ENCODE measurements around the gene DSTN. TPM values are rescaled to one million over a fixed set of nuclear protein-coding genes. Genes with fewer than 3 reads are reported as not detected.

The DSTN gene
- polyA plus RNA-seq, 1 experiment: 295 TPM

DNA sequence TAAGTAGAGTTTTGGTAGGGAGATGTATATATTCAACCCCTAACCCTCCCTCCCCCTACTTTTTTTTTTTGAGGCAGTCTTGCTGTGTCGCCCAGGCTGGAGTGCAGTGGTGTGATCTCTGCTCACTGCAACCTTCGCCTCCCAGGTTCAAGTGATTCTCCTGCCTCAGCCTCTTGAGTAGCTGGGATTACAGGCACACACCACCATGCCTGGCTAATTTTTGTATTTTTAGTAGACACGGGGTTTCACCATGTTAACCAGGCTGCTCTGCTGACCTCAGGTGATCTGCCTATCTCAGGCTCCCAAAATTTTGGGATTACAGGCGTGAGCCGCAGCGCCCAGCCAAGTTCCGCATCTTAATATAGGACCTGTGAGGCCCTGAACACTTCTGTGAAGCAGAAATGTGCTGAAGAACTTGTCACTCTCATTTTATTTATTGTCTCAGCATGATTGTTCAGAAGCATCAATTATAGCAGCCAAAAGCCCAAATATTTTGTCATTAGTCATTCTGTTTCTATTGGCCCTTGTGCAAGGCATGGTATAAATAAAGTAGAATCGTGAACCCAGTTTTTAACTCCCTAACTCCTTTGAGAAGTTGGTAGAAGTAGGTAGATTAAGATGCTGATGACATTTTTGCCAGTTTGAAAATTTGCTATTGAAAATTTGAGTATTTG is 19.4 kb downstream of the DSTN start:
- ChIA-PET POLR2A (no interaction called here), CTCF (interaction anchor here (0.8 to 2.0 kb wide), 2 partner anchors 10 to 53 kb away, joined by 3 to 5 read pairs; no protein-coding TSS in a partner anchor)
- no peak for DNase-seq (ENCODE audit: low read depth)
- TF ChIP-seq, protein P1, sequence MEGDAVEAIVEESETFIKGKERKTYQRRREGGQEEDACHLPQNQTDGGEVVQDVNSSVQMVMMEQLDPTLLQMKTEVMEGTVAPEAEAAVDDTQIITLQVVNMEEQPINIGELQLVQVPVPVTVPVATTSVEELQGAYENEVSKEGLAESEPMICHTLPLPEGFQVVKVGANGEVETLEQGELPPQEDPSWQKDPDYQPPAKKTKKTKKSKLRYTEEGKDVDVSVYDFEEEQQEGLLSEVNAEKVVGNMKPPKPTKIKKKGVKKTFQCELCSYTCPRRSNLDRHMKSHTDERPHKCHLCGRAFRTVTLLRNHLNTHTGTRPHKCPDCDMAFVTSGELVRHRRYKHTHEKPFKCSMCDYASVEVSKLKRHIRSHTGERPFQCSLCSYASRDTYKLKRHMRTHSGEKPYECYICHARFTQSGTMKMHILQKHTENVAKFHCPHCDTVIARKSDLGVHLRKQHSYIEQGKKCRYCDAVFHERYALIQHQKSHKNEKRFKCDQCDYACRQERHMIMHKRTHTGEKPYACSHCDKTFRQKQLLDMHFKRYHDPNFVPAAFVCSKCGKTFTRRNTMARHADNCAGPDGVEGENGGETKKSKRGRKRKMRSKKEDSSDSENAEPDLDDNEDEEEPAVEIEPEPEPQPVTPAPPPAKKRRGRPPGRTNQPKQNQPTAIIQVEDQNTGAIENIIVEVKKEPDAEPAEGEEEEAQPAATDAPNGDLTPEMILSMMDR (IDR thresholded peaks at IDR 0.05; ENCODE audit: insufficient read depth, low read depth, low read length): no peak
- no peaks in the 10 kb centered on the region for H3K27me3 ChIP-seq (ENCODE audit: control insufficient read depth, insufficient read depth, low read length)
- no peak overlapping the region for H3K4me3 ChIP-seq (ENCODE audit: low read depth, low read length)
- peaks cover 5% of the 10 kb centered on the region for H3K36me3 ChIP-seq (ENCODE audit: control insufficient read depth, insufficient read depth, low read length)

DNA sequence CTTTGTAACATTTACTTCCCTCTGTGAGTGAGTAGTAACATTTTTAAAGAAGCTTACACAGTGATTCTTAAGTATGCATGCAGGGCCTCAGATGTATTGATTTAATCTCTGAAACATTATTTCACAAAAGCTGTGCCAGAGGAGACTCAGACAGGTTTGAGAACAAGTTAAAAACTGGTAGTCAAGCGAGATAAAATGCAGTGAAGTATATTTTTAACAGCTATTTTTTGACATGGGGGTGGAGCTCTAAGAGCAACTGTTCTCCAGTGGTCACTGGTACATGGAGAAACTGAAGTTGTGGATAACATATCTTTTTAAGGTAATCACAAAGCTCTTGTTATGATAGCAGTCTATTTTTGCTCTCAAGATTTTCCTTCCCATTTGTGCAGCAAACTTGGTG is 20.4 kb downstream of the DSTN start:
- CTCF ChIA-PET: interaction anchor here (0.6 to 2.0 kb wide), 4 partner anchors 9 to 68 kb away, joined by 3 to 5 read pairs (median 3); no protein-coding TSS in a partner anchor
- Histone ChIP-seq H3K36me3 (ENCODE audit: control insufficient read depth, insufficient read depth, low read length) (peaks cover 7% of the 10 kb centered on the region), H3K4me3 (ENCODE audit: low read depth, low read length) (no peak overlapping the region), H3K27me3 (ENCODE audit: control insufficient read depth, insufficient read depth, low read length) (no peaks in the 10 kb centered on the region)
- TF ChIP-seq, protein P1 (IDR thresholded peaks at IDR 0.05; ENCODE audit: insufficient read depth, low read depth, low read length): no peak
- no peak for DNase-seq (ENCODE audit: low read depth)
- POLR2A ChIA-PET: interaction anchor here (1.1 kb wide), 1 partner anchor 20 kb away, joined by 3 read pairs; the partner anchor contains the start of gene DSTN

DNA sequence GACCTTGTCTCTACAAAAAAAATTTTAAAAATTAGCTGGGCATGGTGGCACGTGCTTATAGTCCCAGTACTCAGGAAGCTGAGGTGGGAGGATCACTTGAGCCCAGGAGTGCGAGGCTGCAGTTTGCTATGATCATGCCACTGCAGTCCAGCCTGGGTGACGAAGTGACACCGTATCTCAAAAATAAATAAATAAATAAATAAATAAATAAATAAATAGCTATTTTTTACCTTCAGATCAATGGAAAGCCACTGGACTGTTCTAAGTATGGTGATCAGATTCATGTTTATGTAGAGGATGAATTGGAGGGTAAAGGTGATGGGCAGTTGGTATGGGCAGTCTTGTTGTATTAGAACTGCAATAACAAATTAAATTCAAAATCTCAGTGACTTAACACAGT is 24.0 kb downstream of the DSTN start:
- ChIA-PET POLR2A (no interaction called here), CTCF (interaction anchor here (0.9 to 2.1 kb wide), 6 partner anchors 11 to 209 kb away, joined by 3 to 9 read pairs (median 3); no protein-coding TSS in a partner anchor)
- Histone ChIP-seq H3K36me3 (ENCODE audit: control insufficient read depth, insufficient read depth, low read length) (peaks cover 7% of the 10 kb centered on the region), H3K4me3 (ENCODE audit: low read depth, low read length) (no peak overlapping the region), H3K27me3 (ENCODE audit: control insufficient read depth, insufficient read depth, low read length) (no peaks in the 10 kb centered on the region)
- TF ChIP-seq, protein P1 (IDR thresholded peaks at IDR 0.05; ENCODE audit: insufficient read depth, low read depth, low read length): no peak
- DNase-seq (ENCODE audit: low read depth): no peak

DNA sequence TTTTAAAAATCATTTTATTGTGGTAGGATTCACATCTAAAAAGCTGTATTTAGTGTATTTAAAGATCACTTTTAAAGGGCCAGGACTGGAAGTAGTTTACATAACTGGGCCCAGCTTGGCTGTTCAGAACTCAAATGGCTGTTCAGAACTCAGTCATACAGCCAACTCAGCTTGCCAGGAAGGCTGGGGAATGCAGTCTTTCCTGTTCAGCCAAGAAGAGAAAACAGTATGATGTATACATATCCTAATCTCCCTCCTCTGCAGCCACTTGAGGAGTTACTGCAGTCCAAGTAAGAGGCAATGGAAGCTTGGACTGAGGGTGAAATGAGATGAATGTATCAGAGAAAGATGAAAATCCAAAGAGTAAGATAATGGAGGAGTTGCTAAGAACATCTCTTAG is 24.6 kb downstream of the DSTN start:
- DNase-seq (ENCODE audit: low read depth): no peak
- CTCF ChIA-PET: interaction anchor here (0.9 to 2.1 kb wide), 6 partner anchors 11 to 66 kb away, joined by 3 to 9 read pairs (median 4); no protein-coding TSS in a partner anchor
- Histone ChIP-seq H3K27me3 (ENCODE audit: control insufficient read depth, insufficient read depth, low read length) (no peaks in the 10 kb centered on the region), H3K36me3 (ENCODE audit: control insufficient read depth, insufficient read depth, low read length) (peaks cover 7% of the 10 kb centered on the region), H3K4me3 (ENCODE audit: low read depth, low read length) (no peak overlapping the region)
- POLR2A ChIA-PET: interaction anchor here (1.0 kb wide), 1 partner anchor 16 kb away, joined by 3 read pairs; no protein-coding TSS in a partner anchor
- TF ChIP-seq, protein P1 (IDR thresholded peaks at IDR 0.05; ENCODE audit: insufficient read depth, low read depth, low read length): no peak

DNA sequence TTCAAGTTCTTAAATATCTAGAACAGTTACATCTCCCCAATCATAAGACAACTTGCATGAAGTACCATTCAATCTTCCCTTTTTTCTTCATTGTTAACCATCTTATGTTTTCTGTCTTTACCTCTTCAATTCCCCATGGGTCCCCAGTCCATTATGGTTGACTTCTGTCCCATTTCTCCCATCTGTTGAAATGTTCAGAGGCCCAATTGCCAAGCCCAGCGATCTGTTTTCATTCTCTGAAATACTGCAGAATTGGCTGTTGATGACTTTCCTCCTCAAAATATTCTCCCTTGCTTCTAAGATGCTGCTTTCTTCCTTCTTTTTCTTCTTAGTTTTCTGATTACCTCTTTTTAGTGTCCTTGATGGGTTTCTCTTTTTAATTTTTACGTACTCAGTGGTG is 26.0 kb downstream of the DSTN start:
- DNase-seq (ENCODE audit: low read depth): no peak
- CTCF ChIA-PET: no interaction called here
- peaks cover 9% of the 10 kb centered on the region for H3K36me3 ChIP-seq (ENCODE audit: control insufficient read depth, insufficient read depth, low read length)
- POLR2A ChIA-PET: interaction anchor here (0.5 kb wide), 1 partner anchor 22 kb away, joined by 11 read pairs; no protein-coding TSS in a partner anchor
- TF ChIP-seq, protein P1 (IDR thresholded peaks at IDR 0.05; ENCODE audit: insufficient read depth, low read depth, low read length): no peak
- no peak overlapping the region for H3K4me3 ChIP-seq (ENCODE audit: low read depth, low read length)
- no peaks in the 10 kb centered on the region for H3K27me3 ChIP-seq (ENCODE audit: control insufficient read depth, insufficient read depth, low read length)
